SU-DHL-6 (cell line): ENCODE results near the gene OLIG1.

Experiments
- EZH2phosphoT487 ChIP-seq: fragments of 200-600 bp; sonication (generic), shearing (Covaris generic); conservative IDR thresholded peaks from 2 replicates; pipeline ENCODE4 v1.6.1; 2018; ENCODE audit warnings: mild to moderate bottlenecking, antibody characterized with exemption, low read length, moderate library complexity, mixed read lengths
- TF ChIP-seq, protein P1 (sequence below): fragments of 200-600 bp; sonication (generic); IDR thresholded peaks from one replicate; pipeline ENCODE4 v1.5.1; 2017; ENCODE audit warnings: antibody characterized with exemption, mild to moderate bottlenecking, low read length, moderate library complexity; ENCODE audit not compliant: insufficient read depth, poor library complexity, severe bottlenecking

DNA sequence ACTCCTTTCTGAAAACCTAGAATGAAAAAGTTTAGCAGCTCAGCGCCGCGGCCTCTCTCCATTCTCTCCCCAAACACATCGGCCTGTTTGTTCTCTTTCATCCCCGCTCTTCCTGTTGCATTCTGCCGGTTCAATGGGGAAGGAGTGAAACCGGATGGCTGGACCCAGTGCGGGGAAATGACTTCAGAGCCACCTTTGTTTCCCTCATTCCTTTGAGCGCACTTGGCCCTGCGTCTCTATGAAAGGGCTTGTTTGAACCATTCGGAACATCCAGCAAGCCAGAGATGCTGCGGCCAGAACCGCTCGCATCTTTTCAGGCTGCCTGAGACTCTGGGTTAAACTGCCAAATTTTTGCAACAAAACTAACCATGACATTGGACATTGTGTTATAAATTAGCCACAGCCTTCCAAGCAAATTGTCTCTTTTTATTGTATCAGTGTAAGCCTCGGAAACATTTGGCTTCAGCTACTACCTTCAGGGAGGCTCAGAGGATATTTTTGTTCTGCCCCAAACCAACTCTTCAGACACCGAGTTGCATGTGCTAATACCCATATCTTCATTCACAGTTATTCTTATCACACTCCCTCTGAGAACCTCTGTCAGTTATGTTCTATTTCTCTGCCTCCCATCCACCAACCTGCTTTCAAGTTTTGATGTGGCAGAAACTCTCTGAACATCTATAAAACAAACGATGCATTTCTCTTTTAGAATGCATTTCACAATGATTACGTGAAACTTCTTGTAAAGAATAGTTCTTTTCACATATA lies 5.1 kb upstream of the OLIG1 start:
- TF ChIP-seq, protein P1, sequence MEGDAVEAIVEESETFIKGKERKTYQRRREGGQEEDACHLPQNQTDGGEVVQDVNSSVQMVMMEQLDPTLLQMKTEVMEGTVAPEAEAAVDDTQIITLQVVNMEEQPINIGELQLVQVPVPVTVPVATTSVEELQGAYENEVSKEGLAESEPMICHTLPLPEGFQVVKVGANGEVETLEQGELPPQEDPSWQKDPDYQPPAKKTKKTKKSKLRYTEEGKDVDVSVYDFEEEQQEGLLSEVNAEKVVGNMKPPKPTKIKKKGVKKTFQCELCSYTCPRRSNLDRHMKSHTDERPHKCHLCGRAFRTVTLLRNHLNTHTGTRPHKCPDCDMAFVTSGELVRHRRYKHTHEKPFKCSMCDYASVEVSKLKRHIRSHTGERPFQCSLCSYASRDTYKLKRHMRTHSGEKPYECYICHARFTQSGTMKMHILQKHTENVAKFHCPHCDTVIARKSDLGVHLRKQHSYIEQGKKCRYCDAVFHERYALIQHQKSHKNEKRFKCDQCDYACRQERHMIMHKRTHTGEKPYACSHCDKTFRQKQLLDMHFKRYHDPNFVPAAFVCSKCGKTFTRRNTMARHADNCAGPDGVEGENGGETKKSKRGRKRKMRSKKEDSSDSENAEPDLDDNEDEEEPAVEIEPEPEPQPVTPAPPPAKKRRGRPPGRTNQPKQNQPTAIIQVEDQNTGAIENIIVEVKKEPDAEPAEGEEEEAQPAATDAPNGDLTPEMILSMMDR, result no peak
- no peak for TF ChIP-seq EZH2phosphoT487
